Activated effector memory CD4-positive, alpha-beta T cell treated with anti-CD3 and anti-CD28 coated beads, Interleukin-2, amount 50 U/mL, for 16 hours (primary cell): ENCODE data around the gene ARSK.

Experiments
- DNase-seq: peaks from one replicate; pipeline ENCODE4 v3.0.0-alpha.2; 2020

ARSK gene

DNA sequence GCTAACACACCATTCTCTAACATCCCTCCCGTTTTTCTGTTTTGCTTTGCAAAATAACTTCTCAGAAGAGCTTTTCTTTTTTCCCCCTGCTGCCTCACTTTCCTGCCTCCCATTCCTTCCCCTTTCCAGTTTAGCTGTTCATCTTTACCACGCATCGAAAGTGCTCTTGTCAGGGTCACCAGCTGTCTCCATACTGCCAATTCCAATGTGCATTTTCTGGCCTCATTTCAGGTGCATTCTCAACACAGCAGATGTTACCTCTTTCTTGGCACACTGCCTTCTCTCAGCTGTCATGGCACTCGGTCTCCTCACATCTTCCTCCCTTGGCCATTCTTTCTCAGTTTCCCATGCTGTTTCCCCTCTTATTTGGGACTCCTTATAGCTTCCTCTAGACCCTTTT, 9.5 kb downstream of the ARSK start:
- DNase-seq = no peak

- DNase-seq = no peak
These were observed 10.5 kb downstream of the ARSK start for GRCh38 chr5:95565280-95565920.

DNA sequence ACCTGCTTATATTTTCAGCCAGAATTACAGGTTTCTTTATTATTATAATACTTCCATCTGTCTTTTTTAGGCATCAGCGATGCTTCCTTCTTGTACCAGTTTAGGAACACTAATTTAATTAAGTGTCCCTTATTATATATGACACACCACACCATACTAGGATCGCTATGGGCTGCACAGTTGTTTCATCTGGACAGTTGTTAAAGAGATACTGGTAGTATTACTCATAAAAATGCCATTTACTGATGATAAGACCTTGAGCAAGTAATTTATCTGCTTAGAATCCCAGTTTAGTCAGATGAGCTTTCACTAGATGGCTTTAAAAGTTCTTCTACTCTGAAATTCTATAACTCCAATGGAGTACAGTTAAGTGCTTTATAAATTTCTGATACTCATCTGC, 17.1 kb downstream of the ARSK start:
- no peak for DNase-seq

- no peak for DNase-seq
These were observed 26.7 kb downstream of the ARSK start for GRCh38 chr5:95581576-95581975.

GRCh38 chr5:95583992-95584391, 29.1 kb downstream of the ARSK start:
- no peak for DNase-seq

- no peak for DNase-seq
These were observed 36.0 kb downstream of the ARSK start for GRCh38 chr5:95590880-95591279.

- DNase-seq = no peak
These were observed 36.6 kb downstream of the ARSK start for GRCh38 chr5:95591490-95591901.

GRCh38 chr5:95595289-95595931, 40.5 kb downstream of the ARSK start:
- no peak for DNase-seq

- DNase-seq = no peak
These were observed 44.4 kb downstream of the ARSK start for GRCh38 chr5:95599252-95599651.

GRCh38 chr5:95600557-95600956, 45.7 kb downstream of the ARSK start:
- no peak for DNase-seq

DNA sequence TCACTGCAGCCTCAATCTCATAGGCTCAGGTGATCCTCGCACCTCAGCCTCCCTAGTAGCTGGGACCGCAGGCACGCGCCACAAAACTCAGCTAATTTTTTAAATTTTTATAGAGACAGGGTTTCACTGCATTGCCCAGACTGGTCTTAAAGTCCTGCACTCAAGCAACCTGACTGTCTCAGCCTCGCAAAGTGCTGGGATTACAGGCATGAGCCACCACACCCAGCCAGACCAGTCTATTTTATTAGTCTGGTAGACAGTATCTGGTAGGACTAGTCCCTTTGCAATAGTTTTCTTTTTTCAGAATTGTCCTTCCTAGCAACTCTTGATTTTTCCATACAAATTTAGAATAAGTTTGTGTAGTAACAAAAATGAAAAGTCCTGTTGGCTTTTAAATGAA, 50.9 kb downstream of the ARSK start:
- no peak for DNase-seq

GRCh38 chr5:95606419-95606818, 51.5 kb downstream of the ARSK start:
- DNase-seq = no peak

DNA sequence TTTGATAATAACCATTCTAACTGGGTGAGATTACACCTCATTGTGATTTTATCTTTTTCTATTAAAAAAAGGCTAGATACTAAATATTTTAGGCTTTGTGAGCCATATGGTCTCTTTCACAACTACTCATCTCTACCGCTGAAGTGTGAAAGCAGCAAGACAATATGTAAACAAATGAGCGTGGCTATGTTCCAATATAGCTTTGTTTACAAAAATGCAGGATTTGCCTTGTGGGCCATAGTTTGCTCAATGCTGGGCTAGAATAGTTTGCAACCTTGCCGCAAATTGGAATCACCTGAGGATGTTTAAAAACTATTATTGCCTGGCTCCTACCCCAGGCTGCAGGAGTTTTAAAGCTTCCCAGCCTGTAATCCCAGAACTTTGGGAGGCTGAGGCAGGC, 54.8 kb downstream of the ARSK start:
- DNase-seq = no peak

DNA sequence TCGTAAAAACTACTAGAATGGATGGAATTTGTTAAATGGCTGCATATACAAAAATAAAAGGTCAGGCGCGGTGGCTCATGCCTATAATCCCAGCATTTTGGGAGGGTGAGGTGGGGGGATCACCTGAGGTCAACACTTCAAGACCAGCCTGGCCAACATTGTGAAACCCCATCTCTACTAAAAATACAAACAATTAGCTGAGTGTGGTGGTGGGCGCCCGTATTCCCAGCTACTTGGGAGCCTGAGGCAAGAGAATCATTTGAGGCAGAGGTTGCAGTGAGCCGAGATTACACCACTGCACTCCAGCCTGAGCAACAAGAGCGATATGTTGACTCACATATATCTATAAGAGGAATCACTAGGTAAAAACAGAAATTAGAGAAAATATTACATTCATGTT, 55.6 kb downstream of the ARSK start:
- no peak for DNase-seq

DNA sequence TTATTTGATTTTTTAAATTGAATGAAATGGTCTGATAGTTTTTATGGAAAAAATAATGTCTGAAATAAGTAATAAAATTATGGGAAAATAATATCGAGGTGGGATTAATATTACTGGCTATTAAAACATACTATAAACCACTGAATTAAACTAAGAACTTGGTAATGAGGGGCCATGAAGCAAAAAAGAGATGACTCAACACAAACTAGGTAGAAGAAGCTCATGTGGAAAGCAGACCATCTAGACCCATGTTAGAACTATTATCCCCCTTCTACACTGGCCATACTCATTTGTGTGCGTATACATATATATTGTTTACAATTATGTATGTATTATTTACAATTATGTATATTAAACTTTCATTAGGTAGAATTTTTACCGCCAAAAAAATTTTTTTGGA, 56.5 kb downstream of the ARSK start:
- DNase-seq = no peak

DNA sequence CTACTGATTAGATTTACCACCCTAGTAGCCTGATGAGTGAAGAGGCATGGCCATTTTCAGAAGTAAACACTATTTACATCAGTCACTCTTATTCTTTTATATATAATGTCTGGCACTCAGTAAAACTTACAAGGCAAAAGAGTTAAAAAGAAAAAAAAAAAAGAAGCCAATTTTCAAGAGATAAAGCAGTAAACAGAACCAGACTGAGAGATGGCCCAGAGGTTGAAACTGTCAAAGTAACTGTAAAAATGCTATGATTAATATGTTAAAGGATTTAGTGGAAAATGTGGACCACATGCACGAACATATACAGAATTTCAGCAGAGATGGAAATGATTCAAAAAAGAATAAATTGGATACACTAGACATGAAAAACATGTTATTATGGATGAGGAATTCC, 58.6 kb downstream of the ARSK start:
- no peak for DNase-seq

DNA sequence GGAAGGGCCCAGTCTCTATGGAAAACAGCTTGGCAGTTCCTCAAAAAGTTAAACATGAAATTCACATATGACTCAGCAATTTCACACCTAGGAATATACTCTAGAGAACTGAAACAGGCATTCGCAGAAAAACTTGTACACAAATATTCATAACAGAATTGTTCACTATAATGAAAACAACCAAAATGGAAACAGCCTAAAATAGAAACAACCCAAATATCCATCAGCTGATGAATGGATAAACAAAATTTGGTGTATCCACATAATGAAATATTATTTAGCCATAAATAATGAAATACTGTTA, 60.2 kb downstream of the ARSK start:
- DNase-seq = no peak

DNA sequence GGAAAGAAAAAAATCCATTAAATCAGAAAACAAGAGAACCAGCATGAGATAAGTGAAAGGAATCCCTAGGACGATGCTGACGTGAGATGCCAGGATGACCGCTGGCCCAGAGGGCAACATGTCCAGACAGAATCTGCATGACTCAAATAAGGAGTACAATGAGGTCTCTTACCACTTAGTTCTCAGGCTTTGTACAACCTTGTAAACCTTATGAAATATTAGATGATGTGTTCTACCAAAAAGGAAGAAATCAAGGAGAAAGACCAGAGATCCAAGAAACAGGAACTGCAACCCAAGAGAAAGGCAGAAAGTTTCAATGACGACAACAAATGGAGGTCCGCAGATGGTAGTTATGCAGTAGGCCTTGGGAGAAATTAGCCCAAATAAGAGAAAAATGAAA, 62.2 kb downstream of the ARSK start:
- DNase-seq = no peak

- DNase-seq = no peak
These were observed 64.2 kb downstream of the ARSK start for GRCh38 chr5:95619096-95619495.

GRCh38 chr5:95619514-95620029, 64.7 kb downstream of the ARSK start:
- DNase-seq = no peak

- peak; percentile 88 for DNase-seq
These were observed 65.3 kb downstream of the ARSK start, which contains the start of gene GPR150 for GRCh38 chr5:95620030-95620869. Gene GPR150, plus strand, starts transcription at chr5:95620087. Its CDS starts 189 bp downstream, at chr5:95620276.

- peak; percentile 83 for DNase-seq
These were observed 66.3 kb downstream of the ARSK start for GRCh38 chr5:95620870-95621838.
